Astrocyte (in vitro differentiated cells and primary cell): ENCODE data around the gene ACTA2. TPM values are rescaled to one million over a fixed set of nuclear protein-coding genes. Genes with fewer than 3 reads are reported as not detected.

Source experiments
- DNase-seq: peaks from one replicate; pipeline ENCODE4 v3.0.0-alpha.2; 2010; ENCODE audit warnings: low read depth
- FAIRE-seq: peaks from 2 replicates; lab custom pipeline; 2011; peaks lifted over from hg19 to GRCh38; lab: Jason Lieb, UNC
- H2AFZ ChIP-seq: 2 replicates; pipeline ENCODE4 v1.6.0; 2012; ENCODE audit warnings: low read depth, low read length, inconsistent platforms
- H3K27ac ChIP-seq: 2 replicates; pipeline ENCODE4 v1.5.1; 2011; ENCODE audit warnings: low read depth, low read length, inconsistent platforms
- H3K27me3 ChIP-seq: 2 replicates; pipeline ENCODE4 v1.6.0; 2011; ENCODE audit warnings: low read length, inconsistent platforms; ENCODE audit not compliant: insufficient read depth
- H3K36me3 ChIP-seq: 2 replicates; pipeline ENCODE4 v1.5.1; 2011; ENCODE audit warnings: low read length, inconsistent platforms; ENCODE audit not compliant: insufficient read depth
- H3K4me1 ChIP-seq: 2 replicates; pipeline ENCODE4 v1.5.1; 2011; ENCODE audit warnings: low read length, inconsistent platforms; ENCODE audit not compliant: insufficient read depth
- H3K4me2 ChIP-seq: 2 replicates; pipeline ENCODE4 v1.6.0; 2012; ENCODE audit warnings: low read length, inconsistent platforms
- H3K4me3 ChIP-seq: 2 replicates; pipeline ENCODE4 v1.5.1; 2011; ENCODE audit warnings: low read depth, mild to moderate bottlenecking, low read length, inconsistent platforms; ENCODE audit not compliant: insufficient read depth
- H3K79me2 ChIP-seq: 2 replicates; pipeline ENCODE4 v1.6.0; 2012; ENCODE audit warnings: mild to moderate bottlenecking, low read length, inconsistent platforms; ENCODE audit not compliant: insufficient read depth
- H3K9ac ChIP-seq: 2 replicates; pipeline ENCODE4 v1.6.0; 2012; ENCODE audit warnings: mild to moderate bottlenecking, low read length, inconsistent platforms
- H3K9me3 ChIP-seq: 2 replicates; pipeline ENCODE4 v1.5.1; 2012; ENCODE audit warnings: low read depth, mild to moderate bottlenecking, low read length, inconsistent platforms; ENCODE audit not compliant: insufficient read depth
- H4K20me1 ChIP-seq: 2 replicates; pipeline ENCODE4 v1.6.0; 2012; ENCODE audit warnings: low read length, inconsistent platforms; ENCODE audit not compliant: insufficient read depth
- H3K27ac Mint-ChIP-seq: one replicate; pipeline ENCODE4 v1.8.0; 2021; ENCODE audit warnings: mild to moderate bottlenecking, mixed read lengths; ENCODE audit not compliant: unreplicated experiment
- H3K27me3 Mint-ChIP-seq: one replicate; pipeline ENCODE4 v1.8.0; 2021; ENCODE audit warnings: low read depth, mixed read lengths; ENCODE audit not compliant: unreplicated experiment
- H3K36me3 Mint-ChIP-seq: one replicate; pipeline ENCODE4 v1.8.0; 2021; ENCODE audit warnings: low read depth, mixed read lengths; ENCODE audit not compliant: unreplicated experiment
- H3K4me1 Mint-ChIP-seq: one replicate; pipeline ENCODE4 v1.8.0; 2021; ENCODE audit warnings: low read depth, mixed read lengths; ENCODE audit not compliant: unreplicated experiment
- H3K4me3 Mint-ChIP-seq: one replicate; pipeline ENCODE4 v1.8.0; 2021; ENCODE audit warnings: mild to moderate bottlenecking, moderate library complexity, mixed read lengths; ENCODE audit not compliant: unreplicated experiment
- H3K9me3 Mint-ChIP-seq: one replicate; pipeline ENCODE4 v1.8.0; 2021; ENCODE audit warnings: mild to moderate bottlenecking, mixed read lengths; ENCODE audit not compliant: unreplicated experiment
- CTCF ChIP-seq: IDR thresholded peaks from 2 replicates; pipeline ENCODE4 v1.5.1; 2011; ENCODE audit warnings: low read depth, mild to moderate bottlenecking, inconsistent platforms, low read length, moderate library complexity; ENCODE audit not compliant: insufficient read depth
- EZH2 ChIP-seq: IDR thresholded peaks from 2 replicates; pipeline ENCODE4 v1.6.1; 2012; ENCODE audit warnings: mild to moderate bottlenecking, low read length, inconsistent platforms; ENCODE audit not compliant: insufficient read depth
- total RNA-seq: library from RNA; stranded (reverse); gene quantifications from 2 replicates; pipeline ENCODE4 v1.2.1, GENCODE V29; 2021

ACTA2 gene
- total RNA-seq, 1 donor from 2014 or later = 345 TPM

- H3K4me1 ChIP-seq = peaks cover 1% of the 10 kb centered on the region
- no peaks in the 10 kb centered on the region for H4K20me1 ChIP-seq
- no peak overlapping the region for H2AFZ ChIP-seq
- DNase-seq (no peak), FAIRE-seq (no peak)
- H3K4me2 ChIP-seq = no peak overlapping the region
- H3K27ac ChIP-seq = no peak overlapping the region
- peaks cover 1% of the 10 kb centered on the region for H3K4me1 Mint-ChIP-seq
- TF ChIP-seq EZH2 (no peak), CTCF (no peak)
- H3K9me3 Mint-ChIP-seq = no peaks in the 10 kb centered on the region
- H3K4me3 ChIP-seq = no peak overlapping the region
- peaks cover 1% of the 10 kb centered on the region for H3K27me3 Mint-ChIP-seq
- H3K27me3 ChIP-seq = no peaks in the 10 kb centered on the region
- no peak overlapping the region for H3K9ac ChIP-seq
- no peak overlapping the region for H3K27ac Mint-ChIP-seq
- peaks cover 3% of the 10 kb centered on the region for H3K36me3 ChIP-seq
- H3K4me3 Mint-ChIP-seq = no peak overlapping the region
- no peaks in the 10 kb centered on the region for H3K79me2 ChIP-seq
- H3K9me3 ChIP-seq = no peaks in the 10 kb centered on the region
- H3K36me3 Mint-ChIP-seq = no peaks in the 10 kb centered on the region
These were observed 45.7 kb downstream of the ACTA2 start for GRCh38 chr10:88906921-88907320.

GRCh38 chr10:88903715-88904114, 48.9 kb downstream of the ACTA2 start:
- H3K27me3 ChIP-seq = no peaks in the 10 kb centered on the region
- no peak overlapping the region for H3K27ac Mint-ChIP-seq
- no peaks in the 10 kb centered on the region for H3K9me3 ChIP-seq
- no peaks in the 10 kb centered on the region for H4K20me1 ChIP-seq
- H2AFZ ChIP-seq = no peak overlapping the region
- no peak overlapping the region for H3K27ac ChIP-seq
- FAIRE-seq = peak; percentile 37
- H3K9me3 Mint-ChIP-seq = no peaks in the 10 kb centered on the region
- TF ChIP-seq CTCF = no peak
- TF ChIP-seq EZH2 = no peak
- H3K4me1 ChIP-seq = peaks cover 3% of the 10 kb centered on the region
- peaks cover 4% of the 10 kb centered on the region for H3K4me1 Mint-ChIP-seq
- DNase-seq = no peak
- no peaks in the 10 kb centered on the region for H3K79me2 ChIP-seq
- no peak overlapping the region for H3K4me3 ChIP-seq
- H3K36me3 ChIP-seq = peaks cover 3% of the 10 kb centered on the region
- no peak overlapping the region for H3K4me2 ChIP-seq
- H3K36me3 Mint-ChIP-seq = no peaks in the 10 kb centered on the region
- no peak overlapping the region for H3K9ac ChIP-seq
- no peaks in the 10 kb centered on the region for H3K27me3 Mint-ChIP-seq
- no peak overlapping the region for H3K4me3 Mint-ChIP-seq

GRCh38 chr10:88901984-88902789, 50.4 kb downstream of the ACTA2 start:
- H3K27ac ChIP-seq = no peak overlapping the region
- H4K20me1 ChIP-seq = no peaks in the 10 kb centered on the region
- peaks cover 3% of the 10 kb centered on the region for H3K36me3 ChIP-seq
- peak overlapping the region; percentile 26 for H3K4me2 ChIP-seq
- H3K4me1 Mint-ChIP-seq = peaks cover 7% of the 10 kb centered on the region
- no peak overlapping the region for H2AFZ ChIP-seq
- H3K4me1 ChIP-seq = peaks cover 3% of the 10 kb centered on the region
- H3K9me3 Mint-ChIP-seq = no peaks in the 10 kb centered on the region
- no peaks in the 10 kb centered on the region for H3K27me3 Mint-ChIP-seq
- no peak overlapping the region for H3K27ac Mint-ChIP-seq
- DNase-seq (no peak), FAIRE-seq (no peak)
- H3K9ac ChIP-seq = no peak overlapping the region
- no peak overlapping the region for H3K4me3 ChIP-seq
- H3K4me3 Mint-ChIP-seq = no peak overlapping the region
- no peaks in the 10 kb centered on the region for H3K36me3 Mint-ChIP-seq
- no peaks in the 10 kb centered on the region for H3K27me3 ChIP-seq
- no peaks in the 10 kb centered on the region for H3K79me2 ChIP-seq
- TF ChIP-seq CTCF = no peak
- no peaks in the 10 kb centered on the region for H3K9me3 ChIP-seq
